Measurements from ENCODE around the gene ABCF1. TPM values are rescaled to one million over a fixed set of nuclear protein-coding genes. Genes with fewer than 3 reads are reported as not detected.

ABCF1 gene
- total and polyA plus RNA-seq, 9 of the 15 experiments (the other 6 are each of a cell fraction or from before 2014, with no cell fraction given) = 41.6 to 193 (median 102) TPM

- no peak for TF ChIP-seq ATF6 (CRISPR knock-in tag; IDR thresholded peaks at IDR 0.05)
- no peak for TF ChIP-seq PRPF4 (IDR thresholded peaks at IDR 0.05; ENCODE audit: insufficient read depth, low read depth, low read length, poor library complexity, severe bottlenecking)
- no peak for TF ChIP-seq MECOM (CRISPR knock-in tag; IDR thresholded peaks at IDR 0.05)
- TF ChIP-seq SIN3A (IDR thresholded peaks at IDR 0.05; ENCODE audit: borderline replicate concordance in 2 of 2, control insufficient read depth in 1 of 2, low read depth in 2 of 2, low read length in 2 of 2) = peak in 1 of 2 experiments; percentile 50; a peak in 2 of 4 replicates
- no peak for TF ChIP-seq KLF13 (tag; IDR thresholded peaks at IDR 0.05; ENCODE audit: borderline replicate concordance, low read depth)
- TF ChIP-seq ZBTB33 (CRISPR knock-in tag; IDR thresholded peaks at IDR 0.05) = no peak; the same call in 1 of the 2 replicates
- no peak for TF ChIP-seq ZNF24 (IDR thresholded peaks at IDR 0.05)
- TF ChIP-seq SNRNP70 (optimal IDR thresholded peaks at IDR 0.05; ENCODE audit: low read depth, low read length) = peak; percentile 90
- TF ChIP-seq NCOR1 (IDR thresholded peaks at IDR 0.05) = no peak
- no peak for TF ChIP-seq ZNF174 (CRISPR knock-in tag; IDR thresholded peaks at IDR 0.05)
- no peak for TF ChIP-seq KLF16 (IDR thresholded peaks at IDR 0.05)
- no peak for TF ChIP-seq ZNF695 (CRISPR knock-in tag; IDR thresholded peaks at IDR 0.05)
- TF ChIP-seq CREB3L1 (IDR thresholded peaks at IDR 0.05; ENCODE audit: borderline replicate concordance, low read depth) = no peak
Measured at GRCh38 chr6:30615958-30616810, 44.9 kb downstream of the ABCF1 start (continued).

Measured in K562 (cell line).